ENCODE data around the gene ANO1. TPM values are rescaled to one million over a fixed set of nuclear protein-coding genes. Genes with fewer than 3 reads are reported as not detected.

The ANO1 gene
- 0.40 and 0.54 TPM in 2 replicates for total RNA-seq

GRCh38 chr11:70078095-70078780, at the start of gene ANO1:
TSS of gene ANO1 (plus strand) at chr11:70078317. CDS start at chr11:70078607, 290 bp downstream.

GRCh38 chr11:70202920-70203750, 125.0 kb downstream of the ANO1 start, which contains the start of gene FADD:
TSS of gene FADD (plus strand) at chr11:70203296. CDS start at chr11:70203460, 164 bp downstream.

Other genes starting within 250 kb of the ANO1 start
- 37.1 and 38.5 TPM in 2 replicates for gene FADD, start 125.0 kb downstream of the ANO1 start, total RNA-seq
- 24.2 and 26.6 TPM in 2 replicates for gene PPFIA1, start 192.4 kb downstream of the ANO1 start, total RNA-seq